ENCODE measurements around the gene PDHX. TPM values are rescaled to one million over a fixed set of nuclear protein-coding genes. Genes with fewer than 3 reads are reported as not detected.
A peak's percentile ranks its signal among the peaks of the same experiment; 100 is the strongest.

PDHX gene
- polyA plus RNA-seq, 1 donor (not counting 4 experiments of a cell fraction or from before 2014, with no cell fraction given): 28.5 TPM

DNA sequence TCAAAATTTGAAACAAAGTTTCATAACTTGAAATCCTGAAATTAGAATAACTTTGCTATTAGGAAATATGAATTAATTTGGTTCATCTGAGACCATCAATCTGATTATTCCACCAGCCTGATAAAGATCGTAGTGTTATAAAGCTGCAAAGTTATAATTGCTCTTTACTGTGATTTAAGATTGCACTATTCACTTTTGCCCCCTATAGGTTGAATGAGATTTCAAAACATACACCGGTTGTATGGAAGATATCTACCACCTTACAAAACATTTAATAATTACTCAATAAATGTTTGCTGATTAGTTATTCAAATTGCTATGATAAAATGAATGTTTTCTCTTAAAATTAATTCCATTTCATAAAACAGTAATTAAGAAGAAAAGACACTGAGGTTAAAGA, 26.3 kb upstream of the PDHX start:
- FAIRE-seq: peak; percentile 9
- Histone ChIP-seq H2AFZ (ENCODE audit: control insufficient read depth, low read length) (no peak overlapping the region), H3K79me2 (ENCODE audit: control insufficient read depth, insufficient read depth, low read length) (no peaks in the 10 kb centered on the region), H3K27me3 (ENCODE audit: control insufficient read depth, extremely low read depth, insufficient read depth, low read length) (no peaks in the 10 kb centered on the region), H3K9me3 (ENCODE audit: control insufficient read depth, low read depth, low read length) (no peaks in the 10 kb centered on the region), H3K9me1 (ENCODE audit: control insufficient read depth, extremely low read depth, insufficient read depth, low read length) (no peaks in the 10 kb centered on the region), H3K4me2 (ENCODE audit: control insufficient read depth, extremely low read depth, insufficient read depth, low read depth, low read length) (no peak overlapping the region), H3K27ac (ENCODE audit: control insufficient read depth, insufficient read depth, low read length) (no peak overlapping the region), H3K36me3 (ENCODE audit: control insufficient read depth in 2 of 2, extremely low read depth in 1 of 2, insufficient read depth in 2 of 2, low read length in 2 of 2) (no peaks in the 10 kb centered on the region), H3K4me3 (ENCODE audit: control insufficient read depth in 2 of 3, extremely low read depth in 1 of 3, insufficient read depth in 2 of 3, low read depth in 1 of 3, low read length in 3 of 3) (no peak overlapping the region), H3K9ac (ENCODE audit: control insufficient read depth, extremely low read depth, insufficient read depth, low read length) (no peak overlapping the region), H3K4me1 (ENCODE audit: control insufficient read depth, extremely low read depth, insufficient read depth, low read length) (no peaks in the 10 kb centered on the region), H4K20me1 (ENCODE audit: control insufficient read depth, extremely low read depth, insufficient read depth, low read length) (no peaks in the 10 kb centered on the region)
- TF ChIP-seq EZH2 (IDR thresholded peaks at IDR 0.05; ENCODE audit: low read length): no peak
- TF ChIP-seq, protein P1, sequence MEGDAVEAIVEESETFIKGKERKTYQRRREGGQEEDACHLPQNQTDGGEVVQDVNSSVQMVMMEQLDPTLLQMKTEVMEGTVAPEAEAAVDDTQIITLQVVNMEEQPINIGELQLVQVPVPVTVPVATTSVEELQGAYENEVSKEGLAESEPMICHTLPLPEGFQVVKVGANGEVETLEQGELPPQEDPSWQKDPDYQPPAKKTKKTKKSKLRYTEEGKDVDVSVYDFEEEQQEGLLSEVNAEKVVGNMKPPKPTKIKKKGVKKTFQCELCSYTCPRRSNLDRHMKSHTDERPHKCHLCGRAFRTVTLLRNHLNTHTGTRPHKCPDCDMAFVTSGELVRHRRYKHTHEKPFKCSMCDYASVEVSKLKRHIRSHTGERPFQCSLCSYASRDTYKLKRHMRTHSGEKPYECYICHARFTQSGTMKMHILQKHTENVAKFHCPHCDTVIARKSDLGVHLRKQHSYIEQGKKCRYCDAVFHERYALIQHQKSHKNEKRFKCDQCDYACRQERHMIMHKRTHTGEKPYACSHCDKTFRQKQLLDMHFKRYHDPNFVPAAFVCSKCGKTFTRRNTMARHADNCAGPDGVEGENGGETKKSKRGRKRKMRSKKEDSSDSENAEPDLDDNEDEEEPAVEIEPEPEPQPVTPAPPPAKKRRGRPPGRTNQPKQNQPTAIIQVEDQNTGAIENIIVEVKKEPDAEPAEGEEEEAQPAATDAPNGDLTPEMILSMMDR (optimal IDR thresholded peaks at IDR 0.05 in 1 of 3, IDR thresholded peaks at IDR 0.05 in 1 of 3, conservative IDR thresholded peaks at IDR 0.05 in 1 of 3; ENCODE audit: extremely low read depth in 1 of 3, insufficient read depth in 2 of 3, low read length in 3 of 3): peak in 2 of 3 experiments; percentile 10 to 29
- no peak for DNase-seq (ENCODE audit: low read depth, low spot score)
- dilution Hi-C loops (cut with MboI; ENCODE audit: extremely low pct_ligation_motif_present, low sequenced_read_pairs): no loop called here

DNA sequence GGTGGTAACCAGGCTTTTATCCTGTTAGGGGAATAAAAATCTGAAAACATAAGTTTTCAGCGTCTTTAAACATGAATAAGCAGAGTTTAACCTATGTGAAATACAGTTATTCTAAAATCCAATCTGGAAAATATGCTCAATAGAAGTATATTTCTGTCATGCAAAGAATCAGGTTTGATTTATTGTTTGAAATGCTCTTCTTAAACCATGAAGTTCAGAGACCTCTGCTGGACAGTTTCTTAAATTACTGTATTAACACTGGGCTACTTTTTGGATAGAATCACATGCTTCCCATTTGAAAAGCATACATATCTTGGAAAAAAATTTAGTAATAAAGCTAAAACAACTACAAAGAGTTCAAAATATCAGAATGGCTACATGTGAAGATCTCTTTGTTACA, 25.6 kb upstream of the PDHX start:
- H3K36me3 ChIP-seq (ENCODE audit: control insufficient read depth in 2 of 2, extremely low read depth in 1 of 2, insufficient read depth in 2 of 2, low read length in 2 of 2): no peaks in the 10 kb centered on the region
- no peak overlapping the region for H3K9ac ChIP-seq (ENCODE audit: control insufficient read depth, extremely low read depth, insufficient read depth, low read length)
- DNase-seq (ENCODE audit: low read depth, low spot score): no peak
- H2AFZ ChIP-seq (ENCODE audit: control insufficient read depth, low read length): no peak overlapping the region
- H3K4me3 ChIP-seq (ENCODE audit: control insufficient read depth in 2 of 3, extremely low read depth in 1 of 3, insufficient read depth in 2 of 3, low read depth in 1 of 3, low read length in 3 of 3): no peak overlapping the region
- no peaks in the 10 kb centered on the region for H3K9me1 ChIP-seq (ENCODE audit: control insufficient read depth, extremely low read depth, insufficient read depth, low read length)
- H3K9me3 ChIP-seq (ENCODE audit: control insufficient read depth, low read depth, low read length): no peaks in the 10 kb centered on the region
- peak; percentile 55 for FAIRE-seq
- dilution Hi-C loops (cut with MboI; ENCODE audit: extremely low pct_ligation_motif_present, low sequenced_read_pairs): no loop called here
- H3K4me2 ChIP-seq (ENCODE audit: control insufficient read depth, extremely low read depth, insufficient read depth, low read depth, low read length): no peak overlapping the region
- H3K27ac ChIP-seq (ENCODE audit: control insufficient read depth, insufficient read depth, low read length): no peak overlapping the region
- no peaks in the 10 kb centered on the region for H3K4me1 ChIP-seq (ENCODE audit: control insufficient read depth, extremely low read depth, insufficient read depth, low read length)
- TF ChIP-seq, protein P1 (optimal IDR thresholded peaks at IDR 0.05 in 1 of 3, IDR thresholded peaks at IDR 0.05 in 1 of 3, conservative IDR thresholded peaks at IDR 0.05 in 1 of 3; ENCODE audit: extremely low read depth in 1 of 3, insufficient read depth in 2 of 3, low read length in 3 of 3): peak in 2 of 3 experiments; percentile 21 to 22
- no peak for TF ChIP-seq EZH2 (IDR thresholded peaks at IDR 0.05; ENCODE audit: low read length)
- no peaks in the 10 kb centered on the region for H3K79me2 ChIP-seq (ENCODE audit: control insufficient read depth, insufficient read depth, low read length)
- H4K20me1 ChIP-seq (ENCODE audit: control insufficient read depth, extremely low read depth, insufficient read depth, low read length): no peaks in the 10 kb centered on the region
- H3K27me3 ChIP-seq (ENCODE audit: control insufficient read depth, extremely low read depth, insufficient read depth, low read length): no peaks in the 10 kb centered on the region

Data from keratinocyte (primary cell).